IMR-90 (cell line): Measurements from ENCODE around the gene PLEKHA8. TPM values are rescaled to one million over a fixed set of nuclear protein-coding genes. Genes with fewer than 3 reads are reported as not detected.

Source experiments
- ATAC-seq: fragments of 200-7000 bp; cut with Tn5 transposase; 2 replicates; pipeline ENCODE4 v1.9.1; 2020; ENCODE audit warnings: low read depth, mild to moderate bottlenecking, moderate library complexity
- BruUV-seq: library from RNA; stranded (reverse); fragments of 400-500 nt; replicated peaks from 2 replicates; lab custom pipeline; 2021; lab: Mats Ljungman, UMichigan
- CTCF ChIA-PET: fragments of 300-600 bp; formaldehyde crosslinking; extraction: SDS; loops from one replicate; lab custom pipeline; 2021; ENCODE audit warnings: antibody characterized with exemption; lab: Yijun Ruan, JAX
- POLR2A ChIA-PET: fragments of 300-600 bp; sonication (Branson Sonifier 250); formaldehyde crosslinking; loops from one replicate; lab custom pipeline; 2022; ENCODE audit warnings: antibody characterized with exemption; ENCODE audit not compliant: unreplicated experiment; lab: Charles Lee
- DNase-seq: peaks from one replicate; pipeline ENCODE4 v3.0.0; 2013
- H2AFZ ChIP-seq: replicated peaks from 2 replicates; pipeline ENCODE3; 2013; ENCODE audit warnings: low read length, mild to moderate bottlenecking; ENCODE audit not compliant: poor library complexity
- H2AK5ac ChIP-seq: 2 replicates; pipeline ENCODE4 v1.6.1; 2013; ENCODE audit warnings: low read depth, low read length, inconsistent platforms
- H2AK9ac ChIP-seq: replicated peaks from 2 replicates; pipeline ENCODE3; 2013; ENCODE audit warnings: mild to moderate bottlenecking, low read depth, low read length, moderate library complexity; ENCODE audit not compliant: poor library complexity
- H2BK120ac ChIP-seq: 2 replicates; pipeline ENCODE4 v1.6.1; 2013; ENCODE audit warnings: low read depth, low read length, inconsistent platforms
- H2BK15ac ChIP-seq: 3 replicates; pipeline ENCODE4 v1.6.1; 2013; ENCODE audit warnings: low read depth, low read length, inconsistent platforms
- H2BK20ac ChIP-seq: 2 replicates; pipeline ENCODE4 v1.6.1; 2013; ENCODE audit warnings: low read depth, mild to moderate bottlenecking, inconsistent platforms, low read length, moderate library complexity
- H2BK5ac ChIP-seq: 2 replicates; pipeline ENCODE4 v1.6.1; 2013; ENCODE audit warnings: mild to moderate bottlenecking, low read depth, low read length, inconsistent platforms; ENCODE audit not compliant: poor library complexity, severe bottlenecking
- H3K14ac ChIP-seq: replicated peaks from 2 replicates; pipeline ENCODE4 v1.6.1; 2013; ENCODE audit warnings: low read depth, low read length, inconsistent platforms
- H3K18ac ChIP-seq: 2 replicates; pipeline ENCODE4 v1.6.1; 2013; ENCODE audit warnings: low read depth, low read length, control low read depth
- H3K23ac ChIP-seq: 2 replicates; pipeline ENCODE4 v1.6.1; 2013; ENCODE audit warnings: low read depth, low read length, inconsistent platforms
- H3K27ac ChIP-seq: 2 replicates; pipeline ENCODE4 v1.5.1; 2013; ENCODE audit warnings: mild to moderate bottlenecking, control low read depth, low read length; ENCODE audit not compliant: insufficient read depth
- H3K27me3 ChIP-seq: 2 replicates; pipeline ENCODE4 v1.6.1; 2013; ENCODE audit warnings: low read length; ENCODE audit not compliant: control insufficient read depth, insufficient read depth
- H3K36me3 ChIP-seq: 2 replicates; pipeline ENCODE4 v1.6.1; 2013; ENCODE audit warnings: low read length, mixed read lengths; ENCODE audit not compliant: control insufficient read depth, insufficient read depth
- H3K4ac ChIP-seq: 2 replicates; pipeline ENCODE4 v1.6.1; 2013; ENCODE audit warnings: low read depth, low read length, inconsistent platforms
- H3K4me1 ChIP-seq: 2 replicates; pipeline ENCODE4 v1.6.1; 2013; ENCODE audit warnings: low read length, mixed read lengths; ENCODE audit not compliant: control insufficient read depth, insufficient read depth
- H3K4me2 ChIP-seq: 2 replicates; pipeline ENCODE4 v1.6.1; 2013; ENCODE audit warnings: low read depth, mild to moderate bottlenecking, control low read depth, low read length, moderate library complexity
- H3K4me3 ChIP-seq: 2 replicates; pipeline ENCODE4 v1.5.1; 2013; ENCODE audit warnings: low read depth, mild to moderate bottlenecking, control low read depth, low read length, moderate library complexity; ENCODE audit not compliant: insufficient read depth
- H3K56ac ChIP-seq: 2 replicates; pipeline ENCODE4 v1.6.1; 2013; ENCODE audit warnings: low read length, inconsistent platforms; ENCODE audit not compliant: insufficient read depth; ENCODE audit errors: extremely low read depth
- H3K79me1 ChIP-seq, 2 experiments: 2 replicates each; pipeline ENCODE4 v1.6.1; 2013; ENCODE audit warnings: low read length in 2 of 2, inconsistent platforms in 1 of 2, low read depth in 1 of 2
- H3K9ac ChIP-seq: 2 replicates; pipeline ENCODE4 v1.6.1; 2013; ENCODE audit warnings: low read depth, low read length, control low read depth
- H3K9me1 ChIP-seq: 2 replicates; pipeline ENCODE4 v1.6.1; 2013; ENCODE audit warnings: low read length, inconsistent platforms; ENCODE audit not compliant: insufficient read depth
- H3K9me3 ChIP-seq: 2 replicates; pipeline ENCODE4 v1.6.1; 2013; ENCODE audit warnings: low read length; ENCODE audit not compliant: control insufficient read depth, insufficient read depth
- H4K20me1 ChIP-seq: 2 replicates; pipeline ENCODE4 v1.6.1; 2013; ENCODE audit warnings: low read length, inconsistent platforms; ENCODE audit not compliant: insufficient read depth
- H4K5ac ChIP-seq: 2 replicates; pipeline ENCODE4 v1.6.1; 2013; ENCODE audit warnings: mild to moderate bottlenecking, low read depth, low read length, control low read depth
- H4K8ac ChIP-seq, 2 experiments: 2 replicates each; pipeline ENCODE4 v1.6.1; 2013; ENCODE audit warnings: low read depth in 2 of 2, low read length in 2 of 2, control low read depth in 1 of 2, inconsistent platforms in 1 of 2
- H4K91ac ChIP-seq: 2 replicates; pipeline ENCODE4 v1.6.1; 2013; ENCODE audit warnings: low read depth, low read length, inconsistent platforms; ENCODE audit not compliant: insufficient read depth
- BHLHE40 ChIP-seq: fragments of 150-350 bp; IDR thresholded peaks from 2 replicates; pipeline ENCODE4 v1.6.1; 2016; ENCODE audit warnings: mild to moderate bottlenecking, low read depth, low read length
- CEBPB ChIP-seq: IDR thresholded peaks from 2 replicates; pipeline ENCODE4 v1.6.1; 2012; ENCODE audit warnings: low read depth, low read length, improper control_type of control experiment
- CHD1 ChIP-seq: IDR thresholded peaks from 2 replicates; pipeline ENCODE4 v1.6.1; 2012; ENCODE audit warnings: low read depth, low read length, improper control_type of control experiment
- ELK1 ChIP-seq: fragments of 150-350 bp; IDR thresholded peaks from 2 replicates; pipeline ENCODE4 v1.6.1; 2016; ENCODE audit warnings: low read depth, mild to moderate bottlenecking, low read length, moderate library complexity, borderline replicate concordance
- FOS ChIP-seq: fragments of 150-350 bp; IDR thresholded peaks from 2 replicates; pipeline ENCODE4 v1.6.1; 2016; ENCODE audit warnings: low read depth, low read length
- MAFK ChIP-seq: IDR thresholded peaks from 2 replicates; pipeline ENCODE4 v1.6.1; 2012; ENCODE audit warnings: low read depth, low read length, improper control_type of control experiment
- MAZ ChIP-seq: IDR thresholded peaks from 2 replicates; pipeline ENCODE4 v1.6.1; 2012; ENCODE audit warnings: low read depth, mild to moderate bottlenecking, low read length, improper control_type of control experiment, moderate library complexity, borderline replicate concordance
- MXI1 ChIP-seq: IDR thresholded peaks from 2 replicates; pipeline ENCODE4 v1.6.1; 2012; ENCODE audit warnings: low read depth, mild to moderate bottlenecking, low read length, moderate library complexity, borderline replicate concordance
- NFE2L2 ChIP-seq: fragments of 150-350 bp; IDR thresholded peaks from 2 replicates; pipeline ENCODE4 v1.6.1; 2016; ENCODE audit warnings: low read depth, mild to moderate bottlenecking, low read length
- POLR2A ChIP-seq: IDR thresholded peaks from 2 replicates; pipeline ENCODE4 v1.6.1; 2012; ENCODE audit warnings: mild to moderate bottlenecking, low read depth, low read length
- RAD21 ChIP-seq: IDR thresholded peaks from 2 replicates; pipeline ENCODE4 v1.6.1; 2012; ENCODE audit warnings: low read length, improper control_type of control experiment
- RCOR1 ChIP-seq: IDR thresholded peaks from 2 replicates; pipeline ENCODE4 v1.6.1; 2012; ENCODE audit warnings: mild to moderate bottlenecking, low read length, improper control_type of control experiment; ENCODE audit not compliant: insufficient replicate concordance
- RFX5 ChIP-seq: IDR thresholded peaks from 2 replicates; pipeline ENCODE4 v1.8.0; 2012; ENCODE audit warnings: low read depth, mild to moderate bottlenecking, low read length, moderate library complexity
- SMC3 ChIP-seq: fragments of 150-350 bp; IDR thresholded peaks from 2 replicates; pipeline ENCODE4 v1.6.1; 2016; ENCODE audit warnings: low read depth, mild to moderate bottlenecking, antibody characterized with exemption, low read length, moderate library complexity
- WGBS, 2 experiments: methylation state at CpG; one replicate each; pipeline versions ENCODE4 v1.1.5 to v1.1.7; 2013; ENCODE audit warnings: missing lambda C conversion rate in 2 of 2; ENCODE audit not compliant: insufficient read length in 1 of 2; ENCODE audit errors: extremely low coverage in 2 of 2; 5-methylcytosine and 5-hydroxymethylcytosine counted together
- dilution Hi-C: fragments of 300-500 bp; cut with HindIII; formaldehyde crosslinking; loops from one replicate; pipeline ENCODE4 v1.14.3; 2018; ENCODE audit warnings: low sequenced_read_pairs; ENCODE audit not compliant: unreplicated experiment
- in situ Hi-C: fragments of 300-500 bp; cut with MboI; formaldehyde crosslinking; loops from 3 replicates; pipeline ENCODE4 v1.14.3; 2019; ENCODE audit warnings: low sequenced_read_pairs, inconsistent platforms, mixed read lengths
- intact Hi-C: fragments of 100-400 bp; cut with micrococcal nuclease; formaldehyde crosslinking; loops from 2 replicates; pipeline ENCODE4 v1.10.0; 2022
- polyA plus RNA-seq, 3 experiments: library from polyadenylated mRNA; depleted of rRNA; stranded (reverse); fragments of >200 nt; gene quantifications; 2 replicates each; pipeline ENCODE4 v1.2.3, GENCODE V29; 2012; ENCODE audit warnings: low replicate concordance in 1 of 3
- total RNA-seq: library from RNA; depleted of rRNA; stranded (reverse); fragments of >200 nt; gene quantifications from 2 replicates; pipeline ENCODE4 v1.2.3, GENCODE V29; 2012
- TF ChIP-seq, protein P1 (sequence below): conservative IDR thresholded peaks from 2 replicates; pipeline ENCODE4 v1.5.1; 2012; ENCODE audit warnings: mild to moderate bottlenecking, low read depth, low read length, improper control_type of control experiment
- TF ChIP-seq, protein P2 (sequence below): fragments of 150-350 bp; IDR thresholded peaks from 2 replicates; pipeline ENCODE4 v1.6.1; 2017; ENCODE audit warnings: mild to moderate bottlenecking, antibody characterized with exemption, low read length, low read depth

PLEKHA8 gene
- total and polyA plus RNA-seq, 2 of the 4 experiments (the other 2 are of a cell fraction): 3.6 to 9.7 TPM

DNA sequence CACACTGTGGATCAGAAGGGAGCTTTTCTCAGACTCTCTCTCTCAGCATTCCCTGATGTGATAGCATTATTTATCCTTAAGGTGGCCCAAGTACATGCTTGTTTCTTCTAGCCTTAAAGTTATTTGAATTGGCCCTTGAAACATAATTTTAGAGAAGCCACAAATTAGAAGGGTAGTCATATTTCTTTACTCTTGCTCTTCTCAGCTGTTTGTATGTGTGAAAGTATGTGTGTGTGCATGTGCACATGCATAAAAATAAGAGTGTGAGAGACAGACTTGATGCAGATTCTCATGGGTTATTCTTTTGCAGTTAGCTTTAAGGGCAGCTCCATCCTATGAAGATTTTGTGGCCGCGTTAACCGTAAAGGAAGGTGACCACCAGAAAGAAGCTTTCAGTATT is 50.1 kb downstream of the PLEKHA8 start:
- ChIA-PET POLR2A (no interaction called here), CTCF (interaction anchor here (0.7 to 1.5 kb wide), 2 partner anchors 21 to 157 kb away, joined by 3 to 5 read pairs; no protein-coding TSS in a partner anchor)
- TF ChIP-seq RFX5 (no peak), POLR2A (no peak), MAFK (no peak), MXI1 (no peak), ELK1 (no peak), SMC3 (no peak), MAZ (no peak), RCOR1 (no peak), FOS (no peak), RAD21 (no peak), BHLHE40 (no peak), CEBPB (no peak), NFE2L2 (no peak), CHD1 (no peak)
- TF ChIP-seq, protein P1, sequence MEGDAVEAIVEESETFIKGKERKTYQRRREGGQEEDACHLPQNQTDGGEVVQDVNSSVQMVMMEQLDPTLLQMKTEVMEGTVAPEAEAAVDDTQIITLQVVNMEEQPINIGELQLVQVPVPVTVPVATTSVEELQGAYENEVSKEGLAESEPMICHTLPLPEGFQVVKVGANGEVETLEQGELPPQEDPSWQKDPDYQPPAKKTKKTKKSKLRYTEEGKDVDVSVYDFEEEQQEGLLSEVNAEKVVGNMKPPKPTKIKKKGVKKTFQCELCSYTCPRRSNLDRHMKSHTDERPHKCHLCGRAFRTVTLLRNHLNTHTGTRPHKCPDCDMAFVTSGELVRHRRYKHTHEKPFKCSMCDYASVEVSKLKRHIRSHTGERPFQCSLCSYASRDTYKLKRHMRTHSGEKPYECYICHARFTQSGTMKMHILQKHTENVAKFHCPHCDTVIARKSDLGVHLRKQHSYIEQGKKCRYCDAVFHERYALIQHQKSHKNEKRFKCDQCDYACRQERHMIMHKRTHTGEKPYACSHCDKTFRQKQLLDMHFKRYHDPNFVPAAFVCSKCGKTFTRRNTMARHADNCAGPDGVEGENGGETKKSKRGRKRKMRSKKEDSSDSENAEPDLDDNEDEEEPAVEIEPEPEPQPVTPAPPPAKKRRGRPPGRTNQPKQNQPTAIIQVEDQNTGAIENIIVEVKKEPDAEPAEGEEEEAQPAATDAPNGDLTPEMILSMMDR: no peak
- TF ChIP-seq, protein P2, sequence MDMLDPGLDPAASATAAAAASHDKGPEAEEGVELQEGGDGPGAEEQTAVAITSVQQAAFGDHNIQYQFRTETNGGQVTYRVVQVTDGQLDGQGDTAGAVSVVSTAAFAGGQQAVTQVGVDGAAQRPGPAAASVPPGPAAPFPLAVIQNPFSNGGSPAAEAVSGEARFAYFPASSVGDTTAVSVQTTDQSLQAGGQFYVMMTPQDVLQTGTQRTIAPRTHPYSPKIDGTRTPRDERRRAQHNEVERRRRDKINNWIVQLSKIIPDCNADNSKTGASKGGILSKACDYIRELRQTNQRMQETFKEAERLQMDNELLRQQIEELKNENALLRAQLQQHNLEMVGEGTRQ: no peak
- Histone ChIP-seq H3K4ac (no peak overlapping the region), H3K27ac (no peak overlapping the region), H2BK20ac (no peak overlapping the region), H4K91ac (no peak overlapping the region), H3K4me2 (no peak overlapping the region), H2AK5ac (no peak overlapping the region), H2BK120ac (no peak overlapping the region), H2AFZ (no peak overlapping the region), H3K9me3 (no peaks in the 10 kb centered on the region), H4K8ac (no peak overlapping the region), H3K36me3 (peaks cover 6% of the 10 kb centered on the region), H3K9ac (no peak overlapping the region), H3K14ac (no peak overlapping the region), H2BK15ac (no peak overlapping the region), H4K20me1 (no peaks in the 10 kb centered on the region; the same call in 1 of the 2 replicates), H3K23ac (no peak overlapping the region), H4K5ac (no peak overlapping the region), H3K27me3 (no peaks in the 10 kb centered on the region), H3K4me3 (no peak overlapping the region), H3K18ac (no peak overlapping the region), H3K4me1 (no peaks in the 10 kb centered on the region), H3K79me1 (no peaks in the 10 kb centered on the region), H3K9me1 (no peaks in the 10 kb centered on the region), H3K56ac (no peak overlapping the region), H2BK5ac (no peak overlapping the region), H2AK9ac (no peak overlapping the region)
- in situ Hi-C loops: loop anchor here (10.0 kb wide), 1 partner anchor 203 kb away; no protein-coding TSS in a partner anchor
- dilution Hi-C loops: no loop called here
- no peak for ATAC-seq
- no TSS peak for BruUV-seq
- DNase-seq: no peak
- intact Hi-C loops: no loop called here
- WGBS, 2 experiments: no CpG with 5 or more reads among the region's 3 CpGs
